Keratinocyte (primary cell): ENCODE data around the gene C11orf65.

Source experiments
- CTCF ChIP-seq, 3 experiments: IDR thresholded peaks in 1 of 3; conservative IDR thresholded peaks in 1 of 3; optimal IDR thresholded peaks in 1 of 3; 2 replicates in 2 of 3; 3 replicates in 1 of 3; pipeline versions ENCODE3 to v1.5.1; 2011; ENCODE audit warnings: low read length in 3 of 3, mild to moderate bottlenecking in 3 of 3, moderate library complexity in 2 of 3, control low read depth in 1 of 3, inconsistent platforms in 1 of 3; ENCODE audit not compliant: insufficient read depth in 2 of 3; ENCODE audit errors: extremely low read depth in 1 of 3
- EZH2 ChIP-seq: IDR thresholded peaks from one replicate; pipeline ENCODE4 v1.6.1; 2012; ENCODE audit warnings: inconsistent platforms, mild to moderate bottlenecking, low read length, moderate library complexity

GRCh38 chr11:108495326-108495725 is 28.0 kb upstream of the C11orf65 start:
- TF ChIP-seq CTCF (optimal IDR thresholded peaks at IDR 0.05 in 1 of 3, IDR thresholded peaks at IDR 0.05 in 1 of 3, conservative IDR thresholded peaks at IDR 0.05 in 1 of 3; ENCODE audit: extremely low read depth in 1 of 3, insufficient read depth in 2 of 3, low read length in 3 of 3), result no peak
- TF ChIP-seq EZH2, result no peak
